Neural crest cell (in vitro differentiated cells): ENCODE results near the gene GMPPA. TPM values are rescaled to one million over a fixed set of nuclear protein-coding genes. Genes with fewer than 3 reads are reported as not detected.

ENCODE experiments used
- DNase-seq: peaks from one replicate; pipeline ENCODE4 v3.0.0; 2021; ENCODE audit warnings: low read depth, mixed read lengths, low spot score
- H3K27ac Mint-ChIP-seq: one replicate; pipeline ENCODE4 v1.8.0; 2021; ENCODE audit warnings: mild to moderate bottlenecking, mixed read lengths; ENCODE audit not compliant: unreplicated experiment
- H3K27me3 Mint-ChIP-seq: 2 replicates; pipeline ENCODE4 v1.8.0; 2021; ENCODE audit warnings: low read depth, mild to moderate bottlenecking, mixed read lengths
- H3K36me3 Mint-ChIP-seq: 2 replicates; pipeline ENCODE4 v1.8.0; 2021; ENCODE audit warnings: low read depth, mild to moderate bottlenecking, mixed read lengths
- H3K4me1 Mint-ChIP-seq: 2 replicates; pipeline ENCODE4 v1.8.0; 2021; ENCODE audit warnings: mixed read lengths
- H3K4me3 Mint-ChIP-seq: one replicate; pipeline ENCODE4 v1.8.0; 2021; ENCODE audit warnings: mild to moderate bottlenecking, mixed read lengths
- H3K9me3 Mint-ChIP-seq: 2 replicates; pipeline ENCODE4 v1.8.0; 2021; ENCODE audit warnings: mixed read lengths
- long read RNA-seq: library from polyadenylated mRNA; unstranded; transcript quantifications from one replicate; pipeline ENCODE4 v2.0.0, GENCODE V29; 2020
- total RNA-seq: library from RNA; stranded (reverse); gene quantifications from 2 replicates; pipeline ENCODE4 v1.2.1, GENCODE V29; 2021
- TF ChIP-seq, protein P1 (sequence below): fragments of 200-600 bp; sonication (generic); conservative IDR thresholded peaks from 2 replicates; pipeline ENCODE4 v1.5.0; 2021; ENCODE audit warnings: antibody characterized with exemption, mild to moderate bottlenecking

GMPPA gene
- 24.3 and 26.1 TPM in 2 replicates for total RNA-seq
- long read RNA-seq, transcript GMPPA-201 (13 exons, 1,544 nt), result major isoform, 11 of 20 reads
- long read RNA-seq, partial matches to known transcripts, result 1 of 20 reads
- long read RNA-seq, other reads (novel, unspliced or antisense), result 5 of 20 reads

GRCh38 chr2:219498280-219499057 lies at the start of gene GMPPA:
Gene GMPPA (plus strand): TSS chr2:219498891. CDS start chr2:219499976, 1,085 bp downstream.
- H3K4me1 Mint-ChIP-seq, result peaks cover 25% of the 10 kb centered on the region
- H3K4me3 Mint-ChIP-seq, result peak within 1 kb of the TSS; percentile 88
- DNase-seq, result peak; percentile 85
- H3K36me3 Mint-ChIP-seq, result no peaks in the 10 kb centered on the region
- peaks cover 50% of the 10 kb centered on the region for H3K27me3 Mint-ChIP-seq
- H3K27ac Mint-ChIP-seq, result peak within 1 kb of the TSS; percentile 17
- no peaks in the 10 kb centered on the region for H3K9me3 Mint-ChIP-seq
- TF ChIP-seq, protein P1, sequence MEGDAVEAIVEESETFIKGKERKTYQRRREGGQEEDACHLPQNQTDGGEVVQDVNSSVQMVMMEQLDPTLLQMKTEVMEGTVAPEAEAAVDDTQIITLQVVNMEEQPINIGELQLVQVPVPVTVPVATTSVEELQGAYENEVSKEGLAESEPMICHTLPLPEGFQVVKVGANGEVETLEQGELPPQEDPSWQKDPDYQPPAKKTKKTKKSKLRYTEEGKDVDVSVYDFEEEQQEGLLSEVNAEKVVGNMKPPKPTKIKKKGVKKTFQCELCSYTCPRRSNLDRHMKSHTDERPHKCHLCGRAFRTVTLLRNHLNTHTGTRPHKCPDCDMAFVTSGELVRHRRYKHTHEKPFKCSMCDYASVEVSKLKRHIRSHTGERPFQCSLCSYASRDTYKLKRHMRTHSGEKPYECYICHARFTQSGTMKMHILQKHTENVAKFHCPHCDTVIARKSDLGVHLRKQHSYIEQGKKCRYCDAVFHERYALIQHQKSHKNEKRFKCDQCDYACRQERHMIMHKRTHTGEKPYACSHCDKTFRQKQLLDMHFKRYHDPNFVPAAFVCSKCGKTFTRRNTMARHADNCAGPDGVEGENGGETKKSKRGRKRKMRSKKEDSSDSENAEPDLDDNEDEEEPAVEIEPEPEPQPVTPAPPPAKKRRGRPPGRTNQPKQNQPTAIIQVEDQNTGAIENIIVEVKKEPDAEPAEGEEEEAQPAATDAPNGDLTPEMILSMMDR, result no peak

DNA sequence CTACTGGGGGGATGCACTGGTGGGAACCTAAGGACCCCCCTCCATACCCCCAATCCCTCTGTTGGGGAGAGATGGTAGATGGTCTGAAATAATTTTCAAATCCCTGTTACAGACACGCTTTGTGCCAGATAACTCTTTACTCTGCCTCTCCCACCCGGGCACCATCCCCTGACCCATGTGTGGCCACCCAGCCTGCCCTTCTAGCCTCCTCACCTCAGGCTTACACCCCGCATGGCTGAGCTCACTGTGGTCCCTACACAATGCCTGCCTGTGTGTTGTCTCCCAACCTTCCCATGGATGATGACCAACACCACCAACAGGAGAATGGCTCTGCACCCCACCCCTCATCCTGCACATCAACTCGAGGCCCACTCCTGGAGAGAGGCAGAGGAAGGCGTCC lies 49.1 kb upstream of the GMPPA start:
- Mint-ChIP-seq H3K27ac (no peak overlapping the region), H3K36me3 (no peaks in the 10 kb centered on the region), H3K9me3 (no peaks in the 10 kb centered on the region), H3K4me3 (no peak overlapping the region), H3K27me3 (peaks cover 23% of the 10 kb centered on the region), H3K4me1 (peaks cover 26% of the 10 kb centered on the region)
- TF ChIP-seq, protein P1, result no peak
- no peak for DNase-seq

DNA sequence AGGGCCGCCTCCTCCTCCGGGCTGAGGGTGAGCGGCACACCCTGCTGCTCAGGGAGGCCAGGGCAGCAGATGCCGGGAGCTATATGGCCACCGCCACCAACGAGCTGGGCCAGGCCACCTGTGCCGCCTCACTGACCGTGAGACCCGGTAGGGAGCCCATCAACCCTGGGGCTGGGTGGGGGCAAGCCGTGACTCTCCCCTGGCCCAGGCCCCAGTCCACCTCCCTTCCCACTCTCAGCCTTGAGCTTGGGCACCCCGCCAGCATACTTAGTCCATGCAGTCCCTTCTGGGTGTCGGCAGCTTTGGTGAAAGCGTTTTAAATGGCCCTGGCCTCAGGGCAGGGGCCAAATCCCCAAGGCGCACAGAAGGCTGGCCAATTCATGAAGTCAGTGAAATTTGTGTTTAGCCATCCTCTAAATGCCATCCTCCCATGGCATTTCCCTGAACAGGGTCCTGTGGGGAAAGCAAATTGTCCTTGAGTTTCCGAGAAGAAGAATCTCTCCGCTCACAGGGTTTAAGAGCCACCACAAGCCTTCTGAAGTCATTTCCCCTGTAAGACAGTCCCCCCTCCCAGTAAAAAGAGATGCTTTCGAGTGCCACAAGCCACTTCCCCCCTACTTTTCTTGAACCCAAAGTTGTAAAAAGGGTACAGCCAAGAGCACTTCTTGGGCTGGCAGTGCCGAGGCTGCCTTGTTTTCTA lies 46.9 kb upstream of the GMPPA start:
- no peaks in the 10 kb centered on the region for H3K9me3 Mint-ChIP-seq
- H3K4me1 Mint-ChIP-seq, result peaks cover 11% of the 10 kb centered on the region
- peaks cover 15% of the 10 kb centered on the region for H3K27me3 Mint-ChIP-seq
- H3K4me3 Mint-ChIP-seq, result no peak overlapping the region
- no peak overlapping the region for H3K27ac Mint-ChIP-seq
- no peaks in the 10 kb centered on the region for H3K36me3 Mint-ChIP-seq
- TF ChIP-seq, protein P1, result no peak
- no peak for DNase-seq

- H3K36me3 Mint-ChIP-seq, result no peaks in the 10 kb centered on the region
- no peak overlapping the region for H3K4me3 Mint-ChIP-seq
- TF ChIP-seq, protein P1, result no peak
- H3K4me1 Mint-ChIP-seq, result peaks cover 11% of the 10 kb centered on the region
- peaks cover 15% of the 10 kb centered on the region for H3K27me3 Mint-ChIP-seq
- no peaks in the 10 kb centered on the region for H3K9me3 Mint-ChIP-seq
- DNase-seq, result no peak
- no peak overlapping the region for H3K27ac Mint-ChIP-seq
Observed at GRCh38 chr2:219452361-219453317, 46.1 kb upstream of the GMPPA start.
